BE2C (cell line): Measurements from ENCODE around the gene SURF2.

Experiments
- DNase-seq: peaks from one replicate; pipeline ENCODE4 v3.0.0-alpha.2; 2020
- H3K27me3 ChIP-seq: fragments of 250-450 bp; sonication (Bioruptor Pico); 2 replicates; pipeline ENCODE4 v1.5.1; 2020; ENCODE audit warnings: mild to moderate bottlenecking
- H3K36me3 ChIP-seq: fragments of 250-450 bp; sonication (Bioruptor Pico); 2 replicates; pipeline ENCODE4 v1.5.1; 2020; ENCODE audit warnings: mild to moderate bottlenecking
- H3K4me1 ChIP-seq: fragments of 250-450 bp; sonication (Bioruptor Pico); 2 replicates; pipeline ENCODE4 v1.5.1; 2020
- H3K4me3 ChIP-seq: 2 replicates; pipeline ENCODE4 v1.5.1; 2011; ENCODE audit warnings: low read depth, low read length
- H3K9me3 ChIP-seq: fragments of 250-450 bp; sonication (Bioruptor Pico); 2 replicates; pipeline ENCODE4 v1.5.1; 2020
- TF ChIP-seq, protein P1 (sequence below): IDR thresholded peaks from 2 replicates; pipeline ENCODE4 v1.5.1; 2012; ENCODE audit warnings: mild to moderate bottlenecking, low read depth, low read length

The SURF2 gene

DNA sequence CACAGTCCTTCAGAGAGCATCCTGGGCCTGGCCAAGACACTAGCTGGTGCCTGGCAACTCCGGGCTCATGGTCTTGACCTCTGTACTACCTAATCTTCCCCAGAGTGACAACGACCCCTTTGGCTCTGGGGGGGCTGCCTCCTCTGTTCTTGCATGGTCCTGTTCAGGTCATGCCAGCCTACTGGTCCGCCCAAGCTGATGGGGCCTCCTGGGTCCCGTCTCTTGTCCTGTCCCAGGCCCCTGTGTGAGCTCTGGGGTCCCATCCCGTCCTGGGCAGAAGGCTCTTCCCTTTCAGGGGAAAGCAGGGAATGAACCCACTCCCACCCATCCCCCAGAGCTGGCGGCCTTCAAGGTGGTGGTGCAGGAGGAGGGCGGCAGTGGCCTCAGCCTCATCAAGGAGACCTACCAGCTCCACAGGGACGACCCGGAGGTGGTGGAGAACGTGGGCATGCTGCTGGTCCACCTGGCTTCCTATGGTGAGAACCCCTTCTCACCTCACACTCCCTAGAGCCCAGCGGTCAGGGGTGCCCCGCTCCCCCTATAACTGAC lies 48.2 kb downstream of the SURF2 start:
- H3K36me3 ChIP-seq = peaks cover 34% of the 10 kb centered on the region
- H3K4me3 ChIP-seq = no peak overlapping the region
- H3K4me1 ChIP-seq = no peaks in the 10 kb centered on the region
- H3K9me3 ChIP-seq = no peaks in the 10 kb centered on the region
- TF ChIP-seq, protein P1, sequence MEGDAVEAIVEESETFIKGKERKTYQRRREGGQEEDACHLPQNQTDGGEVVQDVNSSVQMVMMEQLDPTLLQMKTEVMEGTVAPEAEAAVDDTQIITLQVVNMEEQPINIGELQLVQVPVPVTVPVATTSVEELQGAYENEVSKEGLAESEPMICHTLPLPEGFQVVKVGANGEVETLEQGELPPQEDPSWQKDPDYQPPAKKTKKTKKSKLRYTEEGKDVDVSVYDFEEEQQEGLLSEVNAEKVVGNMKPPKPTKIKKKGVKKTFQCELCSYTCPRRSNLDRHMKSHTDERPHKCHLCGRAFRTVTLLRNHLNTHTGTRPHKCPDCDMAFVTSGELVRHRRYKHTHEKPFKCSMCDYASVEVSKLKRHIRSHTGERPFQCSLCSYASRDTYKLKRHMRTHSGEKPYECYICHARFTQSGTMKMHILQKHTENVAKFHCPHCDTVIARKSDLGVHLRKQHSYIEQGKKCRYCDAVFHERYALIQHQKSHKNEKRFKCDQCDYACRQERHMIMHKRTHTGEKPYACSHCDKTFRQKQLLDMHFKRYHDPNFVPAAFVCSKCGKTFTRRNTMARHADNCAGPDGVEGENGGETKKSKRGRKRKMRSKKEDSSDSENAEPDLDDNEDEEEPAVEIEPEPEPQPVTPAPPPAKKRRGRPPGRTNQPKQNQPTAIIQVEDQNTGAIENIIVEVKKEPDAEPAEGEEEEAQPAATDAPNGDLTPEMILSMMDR = no peak
- DNase-seq = no peak
- H3K27me3 ChIP-seq = no peaks in the 10 kb centered on the region

DNA sequence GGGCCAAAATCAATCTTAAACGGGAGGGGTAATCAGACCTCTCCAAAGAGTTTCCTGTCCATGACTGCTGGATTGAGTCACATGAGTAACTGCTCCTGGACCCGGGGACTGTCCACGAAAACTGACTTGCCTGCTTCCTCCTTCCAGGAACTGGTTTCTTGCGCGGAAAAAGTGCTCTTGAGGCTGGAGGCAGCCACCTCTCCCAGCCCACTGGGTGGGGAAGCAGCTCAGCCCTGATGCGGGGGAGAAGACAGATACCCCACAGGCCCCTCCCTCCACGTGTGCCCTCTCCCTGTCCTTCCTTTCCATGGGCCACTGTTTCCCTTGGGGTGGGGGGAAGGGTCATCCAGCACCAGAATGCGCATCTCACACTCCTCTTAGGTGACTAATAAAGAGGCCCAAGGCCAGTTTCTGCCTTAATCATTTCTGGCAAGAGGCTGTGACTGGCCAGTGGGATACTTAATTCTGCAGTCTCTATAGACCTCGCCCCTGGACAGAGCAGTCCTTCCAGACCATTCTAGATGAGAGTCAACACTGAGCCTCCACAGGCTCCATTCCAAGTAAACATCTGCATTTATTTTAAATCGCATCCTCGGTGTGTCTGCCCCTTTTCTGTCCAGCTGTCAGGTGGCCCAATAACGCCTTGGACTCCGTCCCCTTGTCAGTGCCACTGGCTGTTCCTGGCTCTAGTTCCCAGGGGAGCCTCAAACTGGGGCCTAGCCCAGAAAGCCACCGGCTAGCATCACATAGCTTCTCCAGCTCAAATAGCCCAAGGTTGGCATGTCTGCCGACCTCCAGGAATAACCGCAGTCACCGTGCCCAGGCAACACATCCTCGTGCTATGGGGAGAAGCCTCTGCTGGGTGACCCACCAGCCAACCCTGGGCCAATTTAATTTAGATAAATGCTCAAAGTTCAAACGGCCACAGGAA lies 49.4 kb downstream of the SURF2 start:
- H3K4me3 ChIP-seq = no peak overlapping the region
- no peaks in the 10 kb centered on the region for H3K4me1 ChIP-seq
- peaks cover 43% of the 10 kb centered on the region for H3K36me3 ChIP-seq
- no peaks in the 10 kb centered on the region for H3K27me3 ChIP-seq
- no peaks in the 10 kb centered on the region for H3K9me3 ChIP-seq
- DNase-seq = no peak
- TF ChIP-seq, protein P1 = no peak

DNA sequence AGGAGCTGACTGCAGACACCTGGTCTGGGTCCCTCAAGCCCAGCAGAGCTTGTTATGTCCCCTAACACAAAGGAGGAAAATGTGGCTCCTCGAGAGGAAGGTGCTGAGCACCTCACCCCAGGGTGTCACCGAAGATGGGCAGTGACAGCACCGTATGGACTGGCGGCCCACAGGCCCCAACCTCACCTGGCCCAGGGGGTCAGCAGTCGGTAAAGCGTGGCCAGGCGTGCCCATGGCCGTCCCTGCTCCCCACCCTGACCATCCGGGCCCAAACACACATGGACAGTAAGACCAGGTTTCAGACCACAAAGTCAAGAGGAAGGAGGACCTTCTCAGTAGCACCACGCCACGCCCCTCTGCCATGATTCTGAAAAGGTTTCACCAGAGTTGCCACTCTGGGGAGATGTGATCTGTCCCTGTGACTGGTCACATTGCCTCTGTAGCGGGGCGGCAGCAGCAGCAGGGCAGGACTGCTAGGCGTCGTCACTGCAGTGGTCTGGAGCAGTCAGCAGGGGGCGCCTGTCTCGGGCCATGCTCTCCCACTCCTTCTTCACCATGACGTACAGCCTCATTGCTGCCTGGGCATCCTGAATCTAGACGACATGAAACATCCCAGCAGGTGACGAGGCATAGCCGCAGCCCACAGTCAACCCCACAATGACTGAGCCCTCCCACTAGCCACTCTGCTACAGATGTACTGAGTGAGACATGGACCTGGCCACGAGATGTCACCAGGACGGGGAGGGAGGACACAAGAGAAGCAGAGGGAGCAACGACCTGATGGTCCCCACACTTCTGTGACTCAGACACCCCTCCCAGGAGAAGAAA lies 50.3 kb downstream of the SURF2 start:
- TF ChIP-seq, protein P1 = peak; percentile 96
- H3K4me1 ChIP-seq = no peaks in the 10 kb centered on the region
- no peaks in the 10 kb centered on the region for H3K9me3 ChIP-seq
- H3K27me3 ChIP-seq = no peaks in the 10 kb centered on the region
- H3K4me3 ChIP-seq = no peak overlapping the region
- peak; percentile 86 for DNase-seq
- peaks cover 47% of the 10 kb centered on the region for H3K36me3 ChIP-seq

DNA sequence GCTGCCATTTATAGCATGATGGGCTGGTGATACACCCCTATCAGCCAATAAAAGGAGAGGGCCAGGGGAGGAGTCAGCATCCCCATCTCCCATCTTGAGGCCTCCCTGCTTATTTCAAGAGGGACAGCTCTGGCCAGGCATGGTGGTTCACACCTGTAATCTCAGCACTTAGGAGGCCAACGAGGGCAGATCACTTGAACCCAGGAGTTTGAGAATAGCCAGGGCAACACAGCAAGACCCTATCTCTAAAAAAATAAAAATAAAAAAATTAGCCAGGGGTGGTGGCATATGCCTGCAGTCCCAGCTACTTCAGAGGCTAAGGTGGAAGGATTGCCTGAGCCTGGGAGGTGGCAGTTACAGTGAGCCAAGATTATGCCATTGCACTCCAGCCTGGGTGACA lies 51.7 kb downstream of the SURF2 start:
- TF ChIP-seq, protein P1 = no peak
- H3K4me3 ChIP-seq = no peak overlapping the region
- DNase-seq = no peak
- no peaks in the 10 kb centered on the region for H3K4me1 ChIP-seq
- peaks cover 58% of the 10 kb centered on the region for H3K36me3 ChIP-seq
- no peaks in the 10 kb centered on the region for H3K9me3 ChIP-seq
- no peaks in the 10 kb centered on the region for H3K27me3 ChIP-seq
